ENCODE measurements around the gene HK3.

DNA sequence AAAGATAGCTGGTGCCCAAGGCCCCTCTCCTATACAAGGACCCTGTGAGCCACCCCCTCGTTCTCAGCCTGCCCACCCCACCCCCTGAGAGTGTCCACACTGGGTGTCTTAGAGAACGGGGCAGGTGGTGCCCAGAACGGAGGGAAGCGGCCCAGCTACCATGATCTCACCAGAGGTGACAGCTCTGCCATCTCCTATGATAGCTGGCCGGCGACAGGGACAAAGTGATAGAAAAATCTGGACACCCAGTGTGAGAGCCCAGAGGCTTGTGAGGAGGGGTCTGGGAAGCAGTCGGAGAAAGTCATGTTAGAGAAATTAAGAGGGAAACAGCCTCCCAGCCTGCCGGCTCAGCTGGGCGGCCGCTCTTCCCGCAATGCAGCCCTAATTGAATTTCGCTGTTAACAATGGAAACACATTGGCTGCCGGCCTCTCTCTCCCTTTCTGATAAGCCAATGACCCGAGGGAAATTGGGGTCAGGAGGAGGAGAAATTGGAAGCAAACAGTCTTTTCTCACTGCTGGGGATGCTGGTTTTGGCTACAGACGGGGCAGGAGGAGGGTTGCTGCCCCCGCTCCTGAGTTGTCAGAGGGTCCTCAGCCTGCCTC is 32.3 kb downstream of the HK3 start:
- TF ChIP-seq, protein P1, sequence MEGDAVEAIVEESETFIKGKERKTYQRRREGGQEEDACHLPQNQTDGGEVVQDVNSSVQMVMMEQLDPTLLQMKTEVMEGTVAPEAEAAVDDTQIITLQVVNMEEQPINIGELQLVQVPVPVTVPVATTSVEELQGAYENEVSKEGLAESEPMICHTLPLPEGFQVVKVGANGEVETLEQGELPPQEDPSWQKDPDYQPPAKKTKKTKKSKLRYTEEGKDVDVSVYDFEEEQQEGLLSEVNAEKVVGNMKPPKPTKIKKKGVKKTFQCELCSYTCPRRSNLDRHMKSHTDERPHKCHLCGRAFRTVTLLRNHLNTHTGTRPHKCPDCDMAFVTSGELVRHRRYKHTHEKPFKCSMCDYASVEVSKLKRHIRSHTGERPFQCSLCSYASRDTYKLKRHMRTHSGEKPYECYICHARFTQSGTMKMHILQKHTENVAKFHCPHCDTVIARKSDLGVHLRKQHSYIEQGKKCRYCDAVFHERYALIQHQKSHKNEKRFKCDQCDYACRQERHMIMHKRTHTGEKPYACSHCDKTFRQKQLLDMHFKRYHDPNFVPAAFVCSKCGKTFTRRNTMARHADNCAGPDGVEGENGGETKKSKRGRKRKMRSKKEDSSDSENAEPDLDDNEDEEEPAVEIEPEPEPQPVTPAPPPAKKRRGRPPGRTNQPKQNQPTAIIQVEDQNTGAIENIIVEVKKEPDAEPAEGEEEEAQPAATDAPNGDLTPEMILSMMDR (IDR thresholded peaks at IDR 0.05): no peak
- TF ChIP-seq POLR2A (IDR thresholded peaks at IDR 0.05): no peak

Measured in transverse colon (tissue), 3 donors.